GM12878 (cell line): ENCODE results near the gene TDRD9. TPM values are rescaled to one million over a fixed set of nuclear protein-coding genes. Genes with fewer than 3 reads are reported as not detected.

Experiments used
- BCLAF1 ChIP-seq: fragments of 450-650 bp; IDR thresholded peaks from 2 replicates; pipeline ENCODE4 v1.6.1; 2017; ENCODE audit warnings: antibody characterized with exemption, mild to moderate bottlenecking, moderate library complexity
- BMI1 ChIP-seq: fragments of 450-650 bp; IDR thresholded peaks from 2 replicates; pipeline ENCODE4 v1.6.1; 2016; ENCODE audit warnings: mild to moderate bottlenecking, moderate library complexity, borderline replicate concordance
- DPF2 ChIP-seq: fragments of 450-650 bp; IDR thresholded peaks from 2 replicates; pipeline ENCODE4 v1.6.1; 2017; ENCODE audit warnings: mild to moderate bottlenecking
- EP300 ChIP-seq, 2 experiments: fragments of 150-350 bp in 1 of 2; IDR thresholded peaks; 2 replicates each; pipeline ENCODE4 v1.6.1; 2011 to 2012; ENCODE audit warnings: low read depth in 2 of 2, low read length in 2 of 2, borderline replicate concordance in 1 of 2, improper control_type of control experiment in 1 of 2, inconsistent platforms in 1 of 2; ENCODE audit not compliant: control insufficient read depth in 1 of 2
- FOXK2 ChIP-seq: fragments of 450-650 bp; IDR thresholded peaks from 2 replicates; pipeline ENCODE4 v1.6.1; 2017; ENCODE audit warnings: mild to moderate bottlenecking, moderate library complexity
- GABPA ChIP-seq: IDR thresholded peaks from 2 replicates; pipeline ENCODE4 v1.6.1; 2014; ENCODE audit warnings: antibody characterized with exemption, low read depth, mild to moderate bottlenecking, inconsistent platforms
- HDAC6 ChIP-seq: fragments of 200-600 bp; sonication (generic); IDR thresholded peaks from one replicate; pipeline ENCODE4 v1.8.0; 2017; ENCODE audit warnings: antibody characterized with exemption; ENCODE audit not compliant: unreplicated experiment
- KDM1A ChIP-seq: fragments of 200-600 bp; sonication (generic); IDR thresholded peaks from 2 replicates; pipeline ENCODE4 v1.6.1; 2016; ENCODE audit warnings: borderline replicate concordance
- LARP7 ChIP-seq: fragments of 450-650 bp; IDR thresholded peaks from 2 replicates; pipeline ENCODE4 v1.6.1; 2017; ENCODE audit warnings: mild to moderate bottlenecking
- MXI1 ChIP-seq: fragments of 150-350 bp; IDR thresholded peaks from 2 replicates; pipeline ENCODE4 v1.6.1; 2011; ENCODE audit warnings: low read depth, mild to moderate bottlenecking, inconsistent platforms, low read length, improper control_type of control experiment
- NR2C1 ChIP-seq: fragments of 450-650 bp; IDR thresholded peaks from 2 replicates; pipeline ENCODE4 v1.6.1; 2017; ENCODE audit warnings: antibody characterized with exemption, mild to moderate bottlenecking, moderate library complexity
- NR2C2 ChIP-seq: IDR thresholded peaks from 2 replicates; pipeline ENCODE4 v1.6.1; 2011; ENCODE audit warnings: borderline replicate concordance, low read depth; ENCODE audit not compliant: control insufficient read depth, insufficient read length
- PKNOX1 ChIP-seq: fragments of 450-650 bp; IDR thresholded peaks from 2 replicates; pipeline ENCODE4 v1.6.1; 2016; ENCODE audit warnings: mild to moderate bottlenecking
- RAD51 ChIP-seq: fragments of 450-650 bp; IDR thresholded peaks from 2 replicates; pipeline ENCODE4 v1.6.1; 2016; ENCODE audit warnings: moderate library complexity, mild to moderate bottlenecking, inconsistent platforms
- SIN3A ChIP-seq: IDR thresholded peaks from 2 replicates; pipeline ENCODE4 v1.6.1; 2012; ENCODE audit warnings: low read depth, low read length, improper control_type of control experiment
- SKIL ChIP-seq: fragments of 450-650 bp; IDR thresholded peaks from 2 replicates; pipeline ENCODE4 v1.6.1; 2017; ENCODE audit warnings: mild to moderate bottlenecking, low read depth, inconsistent platforms; ENCODE audit not compliant: poor library complexity, severe bottlenecking
- SPI1 ChIP-seq: IDR thresholded peaks from 2 replicates; pipeline ENCODE4 v1.6.1; 2011; ENCODE audit warnings: low read depth, mild to moderate bottlenecking, low read length, moderate library complexity, borderline replicate concordance; ENCODE audit not compliant: insufficient read depth
- TAF1 ChIP-seq: IDR thresholded peaks from 2 replicates; pipeline ENCODE4 v1.6.1; 2011; ENCODE audit warnings: mild to moderate bottlenecking, low read depth, low read length, borderline replicate concordance
- ZBTB4 ChIP-seq: fragments of 450-650 bp; formaldehyde crosslinking; IDR thresholded peaks from 2 replicates; pipeline ENCODE4 v1.4.0; 2022; ENCODE audit warnings: mild to moderate bottlenecking, moderate library complexity
- ZSCAN29 ChIP-seq: fragments of 450-650 bp; IDR thresholded peaks from 2 replicates; pipeline ENCODE4 v1.6.1; 2017; ENCODE audit warnings: mild to moderate bottlenecking, moderate library complexity
- polyA plus RNA-seq, 11 experiments: library from polyadenylated mRNA; depleted of rRNA in 4 of 11; unstranded in 6 of 11; stranded (reverse) in 5 of 11; fragments of >200 nt; fragmentation: Nextera tagmentation in 4 of 11; fragmentation: Illumina TruSeq in 1 of 11; extraction: Ambion mirVana in 4 of 11; extraction: Trizol in 1 of 11; gene quantifications; 1 replicate in 1 of 11; 2 replicates in 10 of 11; pipeline versions ENCODE4 v1.2.1 to v1.2.3, GENCODE V29; 2011 to 2016; ENCODE audit warnings: inconsistent platforms in 2 of 11, missing spikeins in 2 of 11, low read depth in 1 of 11
- total RNA-seq, 4 experiments: library from RNA; depleted of rRNA in 3 of 4; stranded (reverse); fragments of >200 nt in 3 of 4; fragmentation: Illumina TruSeq in 1 of 4; extraction: Trizol in 1 of 4; gene quantifications; 2 replicates each; pipeline versions ENCODE4 v1.2.1 to v1.2.3, GENCODE V29; 2013 to 2021

The TDRD9 gene
- total and polyA plus RNA-seq, 10 of the 15 experiments (the other 5 are each of a cell fraction or from before 2014, with no cell fraction given), result 0.12 TPM; not detected in 9

GRCh38 chr14:103920981-103921854, 7.0 kb upstream of the TDRD9 start (continued):
- TF ChIP-seq KDM1A (no peak), ZBTB4 (CRISPR knock-in tag) (no peak), NR2C1 (peak; percentile 74), PKNOX1 (no peak), RAD51 (no peak), SIN3A (peak; percentile 83), BCLAF1 (no peak), DPF2 (peak; percentile 39; the same call in 1 of the 2 replicates), MXI1 (no peak), BMI1 (no peak), NR2C2 (no peak), ZSCAN29 (no peak), FOXK2 (no peak), GABPA (peak; percentile 67), EP300 (IDR thresholded peaks at IDR 0.05; ENCODE audit: borderline replicate concordance in 1 of 2, control insufficient read depth in 1 of 2, low read depth in 2 of 2, low read length in 2 of 2) (no peak), LARP7 (peak; percentile 68), TAF1 (peak; percentile 88), SPI1 (no peak), HDAC6 (no peak), SKIL (no peak)
